HG02588 (cell line): ENCODE results near the gene ANKH.
"Not testable (repeated sequence)": the region's sequence is repeated elsewhere in the genome, so short reads cannot be mapped to it uniquely, and the experiment has no call there.

Experiments
- ATAC-seq: cut with Tn5 transposase; IDR thresholded peaks from one replicate; pipeline ENCODE4 v1.9.1; 2021; ENCODE audit warnings: mild to moderate bottlenecking, moderate library complexity; ENCODE audit not compliant: unreplicated experiment

ANKH gene

GRCh38 chr5:14884062-14884612 is 12.6 kb upstream of the ANKH start:
- ATAC-seq, result no peak

- no peak for ATAC-seq
These were observed 11.3 kb upstream of the ANKH start for GRCh38 chr5:14882658-14883580.

GRCh38 chr5:14881826-14882225 is 10.2 kb upstream of the ANKH start:
- no peak for ATAC-seq

- ATAC-seq, result no peak
These were observed 9.1 kb upstream of the ANKH start for GRCh38 chr5:14880688-14881087.

- no peak for ATAC-seq
These were observed 8.5 kb upstream of the ANKH start for GRCh38 chr5:14879937-14880589.

GRCh38 chr5:14879393-14879792 is 7.8 kb upstream of the ANKH start:
- ATAC-seq, result no peak

GRCh38 chr5:14878192-14878591 is 6.6 kb upstream of the ANKH start:
- ATAC-seq, result not testable (repeated sequence)

GRCh38 chr5:14876095-14876494 is 4.5 kb upstream of the ANKH start:
- ATAC-seq, result no peak

- ATAC-seq, result no peak
These were observed 2.2 kb upstream of the ANKH start for GRCh38 chr5:14873790-14874189.

GRCh38 chr5:14873093-14873492 is 1.5 kb upstream of the ANKH start:
- ATAC-seq, result no peak

- ATAC-seq, result peak; percentile 36
These were observed 752 bp upstream of the ANKH start for GRCh38 chr5:14872070-14872989.

GRCh38 chr5:14870337-14871213 is 1.0 kb downstream of the ANKH start:
- ATAC-seq, result no peak

- ATAC-seq, result no peak
These were observed 1.9 kb downstream of the ANKH start for GRCh38 chr5:14869668-14870164.

GRCh38 chr5:14869233-14869632 is 2.3 kb downstream of the ANKH start:
- ATAC-seq, result no peak

GRCh38 chr5:14868771-14869170 is 2.8 kb downstream of the ANKH start:
- no peak for ATAC-seq

- ATAC-seq, result no peak
These were observed 7.3 kb downstream of the ANKH start for GRCh38 chr5:14864181-14864812.

GRCh38 chr5:14863105-14863504 is 8.5 kb downstream of the ANKH start:
- no peak for ATAC-seq

- ATAC-seq, result no peak
These were observed 10.3 kb downstream of the ANKH start for GRCh38 chr5:14861123-14861765.

- ATAC-seq, result no peak
These were observed 11.6 kb downstream of the ANKH start for GRCh38 chr5:14859980-14860379.
